ENCODE data around the gene PCBP2. TPM values are rescaled to one million over a fixed set of nuclear protein-coding genes. Genes with fewer than 3 reads are reported as not detected.

PCBP2 gene
- total RNA-seq, 1 experiment from 2014 or later = 981 TPM

- Mint-ChIP-seq H3K4me3 (no peak overlapping the region), H3K9me3 (no peaks in the 10 kb centered on the region), H3K36me3 (peaks cover 89% of the 10 kb centered on the region), H3K27ac (peak overlapping the region; percentile 86), H3K27me3 (ENCODE audit: low read depth) (no peaks in the 10 kb centered on the region), H3K4me1 (peaks cover 43% of the 10 kb centered on the region)
- no peak for TF ChIP-seq ELF4 (CRISPR knock-in tag; IDR thresholded peaks at IDR 0.05; ENCODE audit: low read depth)
- TF ChIP-seq PRRX2 (CRISPR knock-in tag; IDR thresholded peaks at IDR 0.05) = no peak
- TF ChIP-seq ZNF671 (CRISPR knock-in tag; IDR thresholded peaks at IDR 0.05) = no peak
- TF ChIP-seq, protein P1, sequence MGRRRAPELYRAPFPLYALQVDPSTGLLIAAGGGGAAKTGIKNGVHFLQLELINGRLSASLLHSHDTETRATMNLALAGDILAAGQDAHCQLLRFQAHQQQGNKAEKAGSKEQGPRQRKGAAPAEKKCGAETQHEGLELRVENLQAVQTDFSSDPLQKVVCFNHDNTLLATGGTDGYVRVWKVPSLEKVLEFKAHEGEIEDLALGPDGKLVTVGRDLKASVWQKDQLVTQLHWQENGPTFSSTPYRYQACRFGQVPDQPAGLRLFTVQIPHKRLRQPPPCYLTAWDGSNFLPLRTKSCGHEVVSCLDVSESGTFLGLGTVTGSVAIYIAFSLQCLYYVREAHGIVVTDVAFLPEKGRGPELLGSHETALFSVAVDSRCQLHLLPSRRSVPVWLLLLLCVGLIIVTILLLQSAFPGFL (CRISPR knock-in tag; IDR thresholded peaks at IDR 0.05; ENCODE audit: borderline replicate concordance) = no peak
- no peak for TF ChIP-seq NFE2L1 (CRISPR knock-in tag; IDR thresholded peaks at IDR 0.05)
- no peak for TF ChIP-seq NFATC4 (CRISPR knock-in tag; IDR thresholded peaks at IDR 0.05)
- no peak for TF ChIP-seq TCF7 (CRISPR knock-in tag; IDR thresholded peaks at IDR 0.05; ENCODE audit: low read depth)
- TF ChIP-seq, protein P2, sequence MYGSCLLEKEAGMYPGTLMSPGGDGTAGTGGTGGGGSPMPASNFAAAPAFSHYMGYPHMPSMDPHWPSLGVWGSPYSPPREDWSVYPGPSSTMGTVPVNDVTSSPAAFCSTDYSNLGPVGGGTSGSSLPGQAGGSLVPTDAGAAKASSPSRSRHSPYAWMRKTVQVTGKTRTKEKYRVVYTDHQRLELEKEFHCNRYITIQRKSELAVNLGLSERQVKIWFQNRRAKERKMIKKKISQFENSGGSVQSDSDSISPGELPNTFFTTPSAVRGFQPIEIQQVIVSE (CRISPR knock-in tag; IDR thresholded peaks at IDR 0.05; ENCODE audit: borderline replicate concordance) = no peak
- TF ChIP-seq HMGA2 (CRISPR knock-in tag; IDR thresholded peaks at IDR 0.05) = no peak
- no peak for TF ChIP-seq SP1 (CRISPR knock-in tag; conservative IDR thresholded peaks at IDR 0.05)
- TF ChIP-seq MXD4 (CRISPR knock-in tag; IDR thresholded peaks at IDR 0.05; ENCODE audit: borderline replicate concordance) = no peak
- CTCF ChIA-PET = interaction anchor here (0.6 to 2.4 kb wide), 5 partner anchors 10 to 54 kb away, joined by 3 to 15 read pairs (median 3); partner anchors contain the start of gene TARBP2
- POLR2A ChIA-PET = interaction anchor here (0.6 to 1.4 kb wide), 5 partner anchors 13 to 188 kb away, joined by 3 to 4 read pairs (median 4); no protein-coding TSS in a partner anchor
- ATAC-seq (no peak), DNase-seq (ENCODE audit: low spot score) (no peak)
These were observed 22.9 kb downstream of the PCBP2 start for GRCh38 chr12:53474819-53475218.

GRCh38 chr12:53476769-53477209 is 24.9 kb downstream of the PCBP2 start:
- H3K36me3 Mint-ChIP-seq = peaks cover 81% of the 10 kb centered on the region

DNA sequence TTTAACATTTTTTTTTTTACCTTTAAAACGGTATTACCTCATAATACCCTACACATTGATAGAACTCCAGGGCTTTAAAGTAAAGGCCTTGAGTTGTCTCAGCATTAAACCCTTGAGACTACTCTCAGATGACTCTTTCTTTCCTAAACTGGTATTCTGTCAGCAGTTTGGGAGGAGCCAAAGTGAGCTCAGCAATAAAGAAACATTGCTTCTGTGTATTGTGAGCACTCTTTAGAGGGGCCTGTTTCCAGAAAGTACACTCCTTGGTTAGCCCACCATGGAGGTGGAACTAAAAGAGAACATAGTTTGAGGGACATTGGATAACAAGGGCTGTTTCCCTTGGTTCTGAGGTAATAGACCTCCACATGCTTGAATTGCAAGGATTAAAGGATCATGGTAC is 27.0 kb downstream of the PCBP2 start:
- ATAC-seq = no peak
- Mint-ChIP-seq H3K9me3 (no peaks in the 10 kb centered on the region), H3K4me3 (no peak overlapping the region), H3K27ac (peak overlapping the region; percentile 76; the same call in 1 of the 2 replicates), H3K27me3 (ENCODE audit: low read depth) (no peaks in the 10 kb centered on the region), H3K4me1 (peaks cover 45% of the 10 kb centered on the region), H3K36me3 (peaks cover 72% of the 10 kb centered on the region)
- ChIA-PET POLR2A (interaction anchor here (0.6 kb wide), 1 partner anchor 180 kb away, joined by 3 read pairs; the partner anchor contains the start of gene MYG1), CTCF (interaction anchor here (0.7 to 8.1 kb wide), 6 partner anchors 22 to 158 kb away, joined by 3 to 99 read pairs (median 3); partner anchors contain the start of genes AAAS, NPFF, SP1 and TARBP2)
- DNase-seq (ENCODE audit: low spot score) = no peak
- TF ChIP-seq, protein P1 (CRISPR knock-in tag; IDR thresholded peaks at IDR 0.05; ENCODE audit: borderline replicate concordance) = no peak
- TF ChIP-seq, protein P2 (CRISPR knock-in tag; IDR thresholded peaks at IDR 0.05; ENCODE audit: borderline replicate concordance) = no peak
- TF ChIP-seq ZNF512 (CRISPR knock-in tag; IDR thresholded peaks at IDR 0.05; ENCODE audit: borderline replicate concordance) = no peak
- no peak for TF ChIP-seq TCF7 (CRISPR knock-in tag; IDR thresholded peaks at IDR 0.05; ENCODE audit: low read depth)
- no peak for TF ChIP-seq ZNF219 (CRISPR knock-in tag; IDR thresholded peaks at IDR 0.05; ENCODE audit: borderline replicate concordance)
- TF ChIP-seq HMGXB4 (CRISPR knock-in tag; IDR thresholded peaks at IDR 0.05) = no peak
- no peak for TF ChIP-seq FOXP4 (CRISPR knock-in tag; IDR thresholded peaks at IDR 0.05)
- no peak for TF ChIP-seq OVOL2 (CRISPR knock-in tag; IDR thresholded peaks at IDR 0.05; ENCODE audit: borderline replicate concordance)

More at GRCh38 chr12:53476769-53477209, 24.9 kb downstream of the PCBP2 start:
- Mint-ChIP-seq H3K4me1 (peaks cover 43% of the 10 kb centered on the region), H3K27ac (peak overlapping the region; percentile 89), H3K9me3 (no peaks in the 10 kb centered on the region), H3K4me3 (no peak overlapping the region), H3K27me3 (ENCODE audit: low read depth) (no peaks in the 10 kb centered on the region)
- ChIA-PET CTCF (interaction anchor here (0.7 to 8.1 kb wide), 27 partner anchors 8 to 199 kb away, joined by 3 to 99 read pairs (median 4); partner anchors contain the start of genes AAAS, AMHR2, ATP5MC2 and MAP3K12), POLR2A (interaction anchor here (0.8 kb wide), 1 partner anchor 21 kb away, joined by 4 read pairs; no protein-coding TSS in a partner anchor)
- TF ChIP-seq, protein P3, sequence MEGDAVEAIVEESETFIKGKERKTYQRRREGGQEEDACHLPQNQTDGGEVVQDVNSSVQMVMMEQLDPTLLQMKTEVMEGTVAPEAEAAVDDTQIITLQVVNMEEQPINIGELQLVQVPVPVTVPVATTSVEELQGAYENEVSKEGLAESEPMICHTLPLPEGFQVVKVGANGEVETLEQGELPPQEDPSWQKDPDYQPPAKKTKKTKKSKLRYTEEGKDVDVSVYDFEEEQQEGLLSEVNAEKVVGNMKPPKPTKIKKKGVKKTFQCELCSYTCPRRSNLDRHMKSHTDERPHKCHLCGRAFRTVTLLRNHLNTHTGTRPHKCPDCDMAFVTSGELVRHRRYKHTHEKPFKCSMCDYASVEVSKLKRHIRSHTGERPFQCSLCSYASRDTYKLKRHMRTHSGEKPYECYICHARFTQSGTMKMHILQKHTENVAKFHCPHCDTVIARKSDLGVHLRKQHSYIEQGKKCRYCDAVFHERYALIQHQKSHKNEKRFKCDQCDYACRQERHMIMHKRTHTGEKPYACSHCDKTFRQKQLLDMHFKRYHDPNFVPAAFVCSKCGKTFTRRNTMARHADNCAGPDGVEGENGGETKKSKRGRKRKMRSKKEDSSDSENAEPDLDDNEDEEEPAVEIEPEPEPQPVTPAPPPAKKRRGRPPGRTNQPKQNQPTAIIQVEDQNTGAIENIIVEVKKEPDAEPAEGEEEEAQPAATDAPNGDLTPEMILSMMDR (IDR thresholded peaks at IDR 0.05) = peak; percentile 27; the same call in 1 of the 2 replicates
- no peak for TF ChIP-seq SMAD4 (CRISPR knock-in tag; IDR thresholded peaks at IDR 0.05)
- ATAC-seq (peak; percentile 69), DNase-seq (ENCODE audit: low spot score) (no peak)
